ENCODE data around the gene ANKS1B.
A peak's percentile ranks its signal among the peaks of the same experiment; 100 is the strongest.

The ANKS1B gene

GRCh38 chr12:98847242-98847641 is 1137.5 kb downstream of the ANKS1B start:
- no peak for DNase-seq

GRCh38 chr12:98845957-98846356 is 1138.8 kb downstream of the ANKS1B start:
- DNase-seq, result no peak

- DNase-seq, result peak in 1 of 3 experiments; percentile 23
These were observed 1144.4 kb downstream of the ANKS1B start for GRCh38 chr12:98840325-98840724.

- DNase-seq, result no peak
These were observed 1146.5 kb downstream of the ANKS1B start for GRCh38 chr12:98838231-98838647.

- DNase-seq, result peak in 1 of 3 experiments; percentile 33
These were observed 1147.5 kb downstream of the ANKS1B start for GRCh38 chr12:98837134-98837752.

- no peak for DNase-seq
These were observed 1154.1 kb downstream of the ANKS1B start for GRCh38 chr12:98830657-98831056.

GRCh38 chr12:98828802-98829600 is 1155.7 kb downstream of the ANKS1B start:
- no peak for DNase-seq

GRCh38 chr12:98823012-98823411 is 1161.7 kb downstream of the ANKS1B start:
- DNase-seq, result no peak

- DNase-seq, result no peak
These were observed 1162.9 kb downstream of the ANKS1B start for GRCh38 chr12:98821866-98822265.

- DNase-seq, result no peak
These were observed 1163.5 kb downstream of the ANKS1B start for GRCh38 chr12:98821232-98821631.

- no peak for DNase-seq
These were observed 1164.8 kb downstream of the ANKS1B start for GRCh38 chr12:98819821-98820404.

GRCh38 chr12:98819071-98819470 is 1165.7 kb downstream of the ANKS1B start:
- DNase-seq, result no peak

- no peak for DNase-seq
These were observed 1166.5 kb downstream of the ANKS1B start for GRCh38 chr12:98818239-98818638.

- DNase-seq, result no peak
These were observed 1167.0 kb downstream of the ANKS1B start for GRCh38 chr12:98817742-98818141.

GRCh38 chr12:98816720-98817119 is 1168.0 kb downstream of the ANKS1B start:
- DNase-seq, result no peak

- no peak for DNase-seq
These were observed 1170.5 kb downstream of the ANKS1B start for GRCh38 chr12:98814254-98814653.

- DNase-seq, result peak in 1 of 3 experiments; percentile 12
These were observed 1172.5 kb downstream of the ANKS1B start for GRCh38 chr12:98812225-98812624.

GRCh38 chr12:98808243-98808875 is 1176.4 kb downstream of the ANKS1B start:
- DNase-seq, result no peak

- DNase-seq, result no peak
These were observed 1177.5 kb downstream of the ANKS1B start for GRCh38 chr12:98807187-98807586.

GRCh38 chr12:98803468-98804209 is 1181.1 kb downstream of the ANKS1B start:
- no peak for DNase-seq

GRCh38 chr12:98799822-98800221 is 1184.9 kb downstream of the ANKS1B start:
- DNase-seq, result no peak

- DNase-seq, result peak in 2 of 3 experiments; percentile 31 to 61
These were observed 1185.5 kb downstream of the ANKS1B start for GRCh38 chr12:98799146-98799810.
